Gastroesophageal sphincter (tissue), 3 donors: ENCODE measurements around the gene APOBEC3G.
"Not testable (repeated sequence)": the region's sequence is repeated elsewhere in the genome, so short reads cannot be mapped to it uniquely, and the experiment has no call there.

Experiments used
- EP300 ChIP-seq: sonication (generic); formaldehyde crosslinking; IDR thresholded peaks from one replicate; pipeline ENCODE4 v1.6.1; 2017; ENCODE audit warnings: antibody characterized with exemption, mild to moderate bottlenecking
- TF ChIP-seq, protein P1 (sequence below), 4 experiments: fragments of 200-600 bp in 2 of 4; fragments of 450-650 bp in 2 of 4; sonication (generic) in 1 of 4; IDR thresholded peaks; one replicate each; pipeline ENCODE4 v1.5.1; 2017 to 2019; ENCODE audit warnings: antibody characterized with exemption in 4 of 4, mild to moderate bottlenecking in 2 of 4, moderate library complexity in 2 of 4

DNA sequence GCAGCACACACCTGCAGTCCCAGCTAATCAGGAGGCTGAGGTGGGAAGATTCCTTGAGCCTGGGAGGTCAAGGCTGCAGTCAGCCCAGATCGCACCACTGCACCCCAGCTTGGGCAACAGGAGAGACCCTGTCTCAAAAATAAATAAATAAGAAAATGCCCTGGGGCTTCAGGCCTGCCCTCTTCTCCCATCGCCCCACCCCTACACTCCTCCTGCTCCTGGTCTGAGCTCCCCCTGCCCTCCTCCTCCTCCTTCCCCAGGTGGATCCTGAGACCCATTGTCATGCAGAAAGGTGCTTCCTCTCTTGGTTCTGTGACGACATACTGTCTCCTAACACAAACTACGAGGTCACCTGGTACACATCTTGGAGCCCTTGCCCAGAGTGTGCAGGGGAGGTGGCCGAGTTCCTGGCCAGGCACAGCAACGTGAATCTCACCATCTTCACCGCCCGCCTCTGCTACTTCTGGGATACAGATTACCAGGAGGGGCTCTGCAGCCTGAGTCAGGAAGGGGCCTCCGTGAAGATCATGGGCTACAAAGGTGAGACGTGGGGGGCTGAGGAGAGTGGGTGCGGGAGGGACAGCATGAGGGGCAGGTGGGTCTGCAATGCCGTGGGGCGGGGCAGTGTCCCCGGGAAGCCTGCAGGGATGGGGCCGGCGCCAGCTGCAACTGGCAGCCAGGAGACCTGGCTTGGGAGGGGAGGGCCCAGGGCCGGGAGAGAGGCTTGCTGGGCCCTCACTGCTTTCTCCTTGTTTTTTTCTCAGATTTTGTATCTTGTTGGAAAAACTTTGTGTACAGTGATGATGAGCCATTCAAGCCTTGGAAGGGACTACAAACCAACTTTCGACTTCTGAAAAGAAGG, 45.4 kb upstream of the APOBEC3G start:
- TF ChIP-seq, protein P1, sequence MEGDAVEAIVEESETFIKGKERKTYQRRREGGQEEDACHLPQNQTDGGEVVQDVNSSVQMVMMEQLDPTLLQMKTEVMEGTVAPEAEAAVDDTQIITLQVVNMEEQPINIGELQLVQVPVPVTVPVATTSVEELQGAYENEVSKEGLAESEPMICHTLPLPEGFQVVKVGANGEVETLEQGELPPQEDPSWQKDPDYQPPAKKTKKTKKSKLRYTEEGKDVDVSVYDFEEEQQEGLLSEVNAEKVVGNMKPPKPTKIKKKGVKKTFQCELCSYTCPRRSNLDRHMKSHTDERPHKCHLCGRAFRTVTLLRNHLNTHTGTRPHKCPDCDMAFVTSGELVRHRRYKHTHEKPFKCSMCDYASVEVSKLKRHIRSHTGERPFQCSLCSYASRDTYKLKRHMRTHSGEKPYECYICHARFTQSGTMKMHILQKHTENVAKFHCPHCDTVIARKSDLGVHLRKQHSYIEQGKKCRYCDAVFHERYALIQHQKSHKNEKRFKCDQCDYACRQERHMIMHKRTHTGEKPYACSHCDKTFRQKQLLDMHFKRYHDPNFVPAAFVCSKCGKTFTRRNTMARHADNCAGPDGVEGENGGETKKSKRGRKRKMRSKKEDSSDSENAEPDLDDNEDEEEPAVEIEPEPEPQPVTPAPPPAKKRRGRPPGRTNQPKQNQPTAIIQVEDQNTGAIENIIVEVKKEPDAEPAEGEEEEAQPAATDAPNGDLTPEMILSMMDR (IDR thresholded peaks at IDR 0.05), result not testable (repeated sequence)
- TF ChIP-seq EP300, result not testable (repeated sequence)
